ENCODE data around the gene MYRIP.

The MYRIP gene

DNA sequence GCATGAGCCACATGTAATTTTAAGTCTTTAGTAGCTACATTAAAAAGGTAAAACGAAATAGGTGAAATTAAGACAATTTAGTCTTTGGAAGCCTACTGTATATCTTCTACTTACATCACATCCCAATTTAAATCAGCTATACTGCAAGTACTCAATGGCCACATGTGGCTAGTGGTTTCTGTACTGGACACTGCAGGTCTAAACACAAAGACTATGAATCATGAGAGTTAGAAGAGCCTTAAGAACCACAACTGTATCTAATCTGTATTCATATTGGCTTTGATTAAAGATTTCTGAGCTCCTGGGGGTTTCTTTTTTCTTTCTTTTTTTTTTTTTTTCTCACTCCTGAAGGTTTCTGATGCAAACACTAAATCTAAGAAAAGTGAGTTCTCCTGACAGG, 497.8 kb downstream of the MYRIP start:
- Histone ChIP-seq H3K4me3 (replicated peaks; ENCODE audit: low read depth, low read length) (no peak overlapping the region), H3K36me3 (ENCODE audit: control insufficient read depth, insufficient read depth, low read length) (no peaks in the 10 kb centered on the region), H3K27me3 (replicated peaks; ENCODE audit: control insufficient read depth, insufficient read depth, low read length) (no peaks in the 10 kb centered on the region)
- TF ChIP-seq, protein P1, sequence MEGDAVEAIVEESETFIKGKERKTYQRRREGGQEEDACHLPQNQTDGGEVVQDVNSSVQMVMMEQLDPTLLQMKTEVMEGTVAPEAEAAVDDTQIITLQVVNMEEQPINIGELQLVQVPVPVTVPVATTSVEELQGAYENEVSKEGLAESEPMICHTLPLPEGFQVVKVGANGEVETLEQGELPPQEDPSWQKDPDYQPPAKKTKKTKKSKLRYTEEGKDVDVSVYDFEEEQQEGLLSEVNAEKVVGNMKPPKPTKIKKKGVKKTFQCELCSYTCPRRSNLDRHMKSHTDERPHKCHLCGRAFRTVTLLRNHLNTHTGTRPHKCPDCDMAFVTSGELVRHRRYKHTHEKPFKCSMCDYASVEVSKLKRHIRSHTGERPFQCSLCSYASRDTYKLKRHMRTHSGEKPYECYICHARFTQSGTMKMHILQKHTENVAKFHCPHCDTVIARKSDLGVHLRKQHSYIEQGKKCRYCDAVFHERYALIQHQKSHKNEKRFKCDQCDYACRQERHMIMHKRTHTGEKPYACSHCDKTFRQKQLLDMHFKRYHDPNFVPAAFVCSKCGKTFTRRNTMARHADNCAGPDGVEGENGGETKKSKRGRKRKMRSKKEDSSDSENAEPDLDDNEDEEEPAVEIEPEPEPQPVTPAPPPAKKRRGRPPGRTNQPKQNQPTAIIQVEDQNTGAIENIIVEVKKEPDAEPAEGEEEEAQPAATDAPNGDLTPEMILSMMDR (IDR thresholded peaks at IDR 0.05; ENCODE audit: insufficient read depth, low read length, poor library complexity, severe bottlenecking): no peak
- DNase-seq (ENCODE audit: extremely low read depth, insufficient read length): no peak

DNA sequence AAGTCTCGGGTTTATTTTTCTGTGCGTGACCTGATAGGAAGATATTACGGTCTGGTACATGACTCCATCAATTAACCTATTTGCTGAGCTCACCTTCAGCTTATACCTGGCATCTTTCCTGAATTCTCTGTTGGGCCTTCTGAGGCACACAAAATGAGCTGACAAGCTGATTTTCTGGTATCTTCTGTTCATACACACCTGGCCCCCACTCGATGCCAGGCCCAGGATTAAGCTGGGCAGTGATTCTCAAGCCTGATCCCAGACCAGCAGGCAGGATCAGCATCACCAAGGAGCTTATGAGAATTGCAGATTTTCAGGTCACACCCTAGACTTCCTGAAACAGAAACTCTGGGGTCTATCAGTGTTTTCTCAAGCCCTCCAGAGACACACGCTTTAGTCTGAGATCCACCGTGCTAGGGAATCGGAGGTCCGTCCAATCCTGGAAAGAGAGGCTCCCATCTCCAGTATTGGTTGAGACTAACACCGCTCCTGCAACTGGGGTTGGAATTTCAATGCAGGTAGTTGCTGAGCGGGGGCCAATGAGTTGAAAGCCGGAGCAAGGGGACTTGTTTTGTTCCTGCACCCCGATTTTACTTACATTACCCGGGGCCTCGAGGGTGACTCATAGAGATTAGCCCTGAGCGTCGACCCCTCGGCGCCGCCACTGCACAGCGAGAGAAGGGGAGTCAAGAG, 499.5 kb downstream of the MYRIP start:
- TF ChIP-seq, protein P1 (IDR thresholded peaks at IDR 0.05; ENCODE audit: insufficient read depth, low read length, poor library complexity, severe bottlenecking): no peak
- H3K27me3 ChIP-seq (replicated peaks; ENCODE audit: control insufficient read depth, insufficient read depth, low read length): no peaks in the 10 kb centered on the region
- DNase-seq (ENCODE audit: extremely low read depth, insufficient read length): no peak
- H3K4me3 ChIP-seq (replicated peaks; ENCODE audit: low read depth, low read length): peak overlapping the region; percentile 68
- peaks cover 2% of the 10 kb centered on the region; the same call in 1 of the 2 replicates for H3K36me3 ChIP-seq (ENCODE audit: control insufficient read depth, insufficient read depth, low read length)

DNA sequence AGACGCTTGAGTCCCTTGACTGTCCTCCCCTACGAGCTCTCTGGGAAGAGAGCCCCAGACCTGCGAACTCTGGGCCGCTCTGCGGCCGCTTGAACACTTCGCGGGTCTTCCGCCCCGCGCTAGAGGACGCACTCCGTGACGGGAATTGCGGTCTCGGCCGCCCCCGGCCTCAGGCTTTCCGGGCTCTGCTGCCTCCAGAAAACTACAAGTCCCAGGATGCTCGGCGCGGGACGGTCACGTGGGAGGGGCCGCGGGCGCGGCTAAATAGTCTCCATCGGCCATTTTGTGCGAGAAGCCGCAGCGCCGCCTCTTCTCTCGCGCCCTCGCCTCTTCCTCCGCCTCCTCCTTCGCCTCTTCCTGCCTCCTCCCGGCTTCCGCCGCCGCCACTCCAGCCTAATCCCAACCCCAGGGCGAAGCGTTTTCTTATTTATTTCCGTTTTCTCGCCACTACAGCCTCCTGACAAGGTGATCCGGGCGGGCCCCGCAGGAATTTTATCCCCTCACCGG, 500.1 kb downstream of the MYRIP start, which contains the start of gene EIF1B:
Gene EIF1B (plus strand): TSS at position 290 of the 507 bp plus-strand sequence. CDS start 235 bp downstream, outside the sequence.
- DNase-seq (ENCODE audit: extremely low read depth, insufficient read length): peak; percentile 99
- H3K4me3 ChIP-seq (replicated peaks; ENCODE audit: low read depth, low read length): peak within 1 kb of the TSS; percentile 91
- peaks cover 2% of the 10 kb centered on the region for H3K36me3 ChIP-seq (ENCODE audit: control insufficient read depth, insufficient read depth, low read length)
- TF ChIP-seq, protein P1 (IDR thresholded peaks at IDR 0.05; ENCODE audit: insufficient read depth, low read length, poor library complexity, severe bottlenecking): peak; percentile 94
- H3K27me3 ChIP-seq (replicated peaks; ENCODE audit: control insufficient read depth, insufficient read depth, low read length): no peaks in the 10 kb centered on the region

Data from GM06990 (cell line).